HuH-7.5 (cell line): ENCODE results near the gene ARHGEF38.
"Not testable (repeated sequence)": the region's sequence is repeated elsewhere in the genome, so short reads cannot be mapped to it uniquely, and the experiment has no call there.

Experiments used
- DNase-seq: peaks from one replicate; pipeline ENCODE4 v3.0.0; 2011; ENCODE audit warnings: low spot score

Gene ARHGEF38

GRCh38 chr4:105560421-105560848 lies 8.0 kb downstream of the ARHGEF38 start:
- DNase-seq: no peak

DNA sequence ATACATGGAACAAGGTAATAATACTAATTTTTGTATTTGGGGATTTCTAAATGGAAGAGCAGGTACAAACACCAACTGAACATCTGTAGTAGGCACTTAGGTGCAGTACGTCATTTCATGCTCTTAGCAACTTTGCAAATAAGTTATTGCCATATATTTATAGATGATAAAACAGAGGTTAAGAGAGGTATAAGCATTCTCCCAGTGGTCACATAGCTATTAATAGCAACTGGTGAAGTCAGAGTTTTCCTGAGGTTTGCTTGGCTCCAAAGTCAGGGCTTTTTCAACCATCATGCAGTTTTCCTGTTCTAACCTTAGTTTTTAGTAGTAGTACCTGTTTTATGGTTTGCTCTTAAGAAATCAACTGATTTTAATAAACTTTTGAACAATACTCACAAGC lies 10.9 kb downstream of the ARHGEF38 start:
- DNase-seq: no peak

- DNase-seq: no peak
Measured at GRCh38 chr4:105568584-105568983, 16.2 kb downstream of the ARHGEF38 start.

- DNase-seq: no peak
Measured at GRCh38 chr4:105569057-105569865, 16.8 kb downstream of the ARHGEF38 start.

DNA sequence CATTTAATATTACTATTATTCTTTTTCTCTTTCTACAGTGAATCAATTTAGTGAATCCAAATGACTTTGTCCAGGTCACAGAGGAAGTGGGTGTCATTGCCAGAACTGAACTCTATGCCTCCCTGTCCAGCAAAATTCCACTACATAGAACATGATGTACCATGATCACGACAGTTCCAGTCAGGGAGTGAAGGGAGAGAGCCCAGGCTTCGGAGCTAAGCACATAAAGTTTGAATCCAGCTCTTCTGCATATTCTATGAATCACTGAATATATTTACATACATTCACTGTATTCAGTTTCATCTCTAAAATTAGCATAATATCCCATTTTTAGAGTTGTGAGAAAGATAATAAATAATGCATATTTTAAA lies 17.4 kb downstream of the ARHGEF38 start:
- no peak for DNase-seq

GRCh38 chr4:105572296-105572695 lies 19.9 kb downstream of the ARHGEF38 start:
- DNase-seq: no peak

- DNase-seq: no peak
Measured at GRCh38 chr4:105586638-105587328, 34.4 kb downstream of the ARHGEF38 start.

- no peak for DNase-seq
Measured at GRCh38 chr4:105587841-105588240, 35.4 kb downstream of the ARHGEF38 start.

DNA sequence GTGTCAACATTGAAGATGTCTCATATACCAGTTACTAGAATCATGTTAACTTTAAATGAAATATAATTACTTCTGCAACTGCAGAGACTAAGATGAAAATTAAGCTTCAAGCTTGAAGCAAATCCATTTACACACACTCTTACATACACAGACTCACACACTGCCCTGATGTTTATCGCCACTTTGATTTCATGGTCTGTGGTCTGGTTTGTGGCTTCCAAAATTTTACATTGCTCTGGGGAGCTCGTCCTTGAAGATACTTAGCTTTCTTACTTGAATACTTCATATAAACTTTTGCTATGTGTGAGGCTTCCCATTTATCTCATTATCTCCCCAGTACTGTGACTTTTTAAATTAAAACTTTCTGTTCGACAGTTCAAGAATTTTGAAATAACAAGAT lies 35.8 kb downstream of the ARHGEF38 start:
- no peak for DNase-seq

GRCh38 chr4:105591573-105591972 lies 39.2 kb downstream of the ARHGEF38 start:
- DNase-seq: no peak

DNA sequence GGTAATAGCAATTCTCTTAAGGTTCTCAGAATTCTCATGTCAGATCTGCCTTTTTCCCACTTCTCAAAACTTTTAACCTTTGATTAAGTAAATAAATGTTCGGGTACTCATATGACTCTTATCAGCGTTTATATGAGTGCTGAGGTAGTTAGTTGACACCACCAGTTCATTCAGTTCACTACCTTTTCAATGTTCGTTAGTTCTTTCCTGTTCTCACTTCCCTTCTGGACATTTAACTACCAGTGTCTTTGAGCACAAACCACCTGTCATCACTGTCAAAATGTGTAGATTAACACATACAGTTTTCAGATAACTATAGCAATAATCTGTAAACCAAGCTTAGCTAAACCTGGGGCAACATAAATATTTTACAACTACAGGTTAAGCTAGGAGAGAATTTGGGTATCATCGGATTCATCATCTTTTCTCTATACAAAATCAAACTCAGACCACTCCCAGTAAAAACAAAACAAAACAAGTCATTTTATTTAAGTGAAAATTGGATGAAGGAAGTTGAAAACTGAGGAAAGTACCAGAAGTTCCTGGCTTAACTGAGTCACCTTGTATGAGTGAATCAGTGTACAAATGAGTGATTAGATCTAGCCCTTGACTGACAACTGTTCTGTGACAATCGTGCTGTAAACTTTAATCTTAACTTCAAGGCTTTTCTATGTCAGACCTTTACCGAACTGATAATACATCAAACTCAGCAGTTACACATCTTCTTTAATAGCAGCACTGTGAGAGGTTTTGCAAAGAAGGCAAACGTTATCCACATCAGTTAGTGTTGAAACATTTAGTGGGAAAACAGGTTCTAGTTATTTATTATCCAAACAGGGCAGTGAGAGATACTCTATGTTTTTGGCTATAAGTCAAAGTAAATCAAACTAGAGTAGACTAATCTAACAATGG lies 41.9 kb downstream of the ARHGEF38 start:
- DNase-seq: no peak

GRCh38 chr4:105596684-105597083 lies 44.3 kb downstream of the ARHGEF38 start:
- DNase-seq: no peak

- no peak for DNase-seq
Measured at GRCh38 chr4:105598052-105598451, 45.6 kb downstream of the ARHGEF38 start.

GRCh38 chr4:105598787-105599186 lies 46.4 kb downstream of the ARHGEF38 start:
- no peak for DNase-seq

- DNase-seq: no peak
Measured at GRCh38 chr4:105599482-105599881, 47.1 kb downstream of the ARHGEF38 start.

- DNase-seq: no peak
Measured at GRCh38 chr4:105599932-105600655, 47.7 kb downstream of the ARHGEF38 start.

DNA sequence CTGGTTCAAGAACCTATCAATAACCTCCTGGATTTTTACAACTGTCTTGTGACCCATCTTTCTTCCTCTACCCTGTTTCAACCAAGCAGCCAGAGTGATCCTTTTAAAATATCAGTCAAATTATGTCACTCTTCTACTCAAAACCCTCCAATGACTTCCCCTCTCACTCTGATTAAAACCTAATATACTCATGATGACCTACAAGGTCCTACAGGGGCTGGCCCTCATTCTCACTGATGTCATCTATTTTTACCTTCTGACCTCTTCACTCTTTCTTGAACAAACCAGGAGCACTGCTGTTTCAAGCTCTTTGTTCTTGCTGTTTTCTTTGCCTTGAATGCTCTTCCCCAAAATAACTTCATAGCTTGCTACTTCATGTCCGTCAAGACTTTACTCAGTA lies 48.5 kb downstream of the ARHGEF38 start:
- DNase-seq: no peak

- no peak for DNase-seq
Measured at GRCh38 chr4:105601406-105601805, 49.0 kb downstream of the ARHGEF38 start.

- DNase-seq: no peak
Measured at GRCh38 chr4:105603158-105603557, 50.7 kb downstream of the ARHGEF38 start.

- no peak for DNase-seq
Measured at GRCh38 chr4:105605493-105605892, 53.1 kb downstream of the ARHGEF38 start.

DNA sequence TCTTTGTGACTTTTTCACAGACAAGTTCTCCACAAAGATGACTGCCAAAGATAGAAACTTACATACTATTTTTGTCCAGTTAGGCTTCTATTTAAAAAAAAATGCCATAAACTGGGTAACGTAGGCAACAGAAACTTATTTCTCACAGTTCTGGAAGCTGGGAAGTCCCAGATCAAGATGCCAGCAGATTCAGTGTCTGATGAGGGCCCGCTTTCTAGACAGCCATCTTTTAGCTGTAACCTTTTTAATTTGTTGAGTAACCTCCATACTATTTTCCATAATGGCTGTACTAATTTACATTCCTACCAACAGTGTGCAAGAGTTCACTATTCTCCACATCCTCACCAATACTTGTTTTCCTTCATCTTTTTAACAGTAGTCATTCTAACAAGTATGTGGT lies 55.5 kb downstream of the ARHGEF38 start:
- DNase-seq: no peak

DNA sequence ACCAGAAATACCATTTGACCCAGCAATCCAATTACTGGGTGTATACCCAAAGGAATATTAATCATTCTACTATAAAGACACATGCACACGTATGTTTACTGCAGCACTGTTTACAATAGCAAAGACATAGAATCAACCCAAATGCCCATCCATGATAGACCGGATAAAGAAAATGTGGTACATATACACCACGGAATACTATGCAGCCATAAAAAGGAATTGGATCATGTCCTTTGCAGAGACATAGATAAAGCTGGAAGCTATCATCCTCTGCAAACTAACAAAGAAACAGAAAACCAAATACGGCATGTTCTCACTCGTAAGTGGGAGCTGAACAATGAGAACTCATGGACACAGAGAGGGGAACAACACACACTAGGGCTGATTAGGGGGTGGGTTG lies 57.4 kb downstream of the ARHGEF38 start:
- DNase-seq: not testable (repeated sequence)
